Measurements from ENCODE around the gene C1QTNF12.
A peak's percentile ranks its signal among the peaks of the same experiment; 100 is the strongest.

C1QTNF12 gene

DNA sequence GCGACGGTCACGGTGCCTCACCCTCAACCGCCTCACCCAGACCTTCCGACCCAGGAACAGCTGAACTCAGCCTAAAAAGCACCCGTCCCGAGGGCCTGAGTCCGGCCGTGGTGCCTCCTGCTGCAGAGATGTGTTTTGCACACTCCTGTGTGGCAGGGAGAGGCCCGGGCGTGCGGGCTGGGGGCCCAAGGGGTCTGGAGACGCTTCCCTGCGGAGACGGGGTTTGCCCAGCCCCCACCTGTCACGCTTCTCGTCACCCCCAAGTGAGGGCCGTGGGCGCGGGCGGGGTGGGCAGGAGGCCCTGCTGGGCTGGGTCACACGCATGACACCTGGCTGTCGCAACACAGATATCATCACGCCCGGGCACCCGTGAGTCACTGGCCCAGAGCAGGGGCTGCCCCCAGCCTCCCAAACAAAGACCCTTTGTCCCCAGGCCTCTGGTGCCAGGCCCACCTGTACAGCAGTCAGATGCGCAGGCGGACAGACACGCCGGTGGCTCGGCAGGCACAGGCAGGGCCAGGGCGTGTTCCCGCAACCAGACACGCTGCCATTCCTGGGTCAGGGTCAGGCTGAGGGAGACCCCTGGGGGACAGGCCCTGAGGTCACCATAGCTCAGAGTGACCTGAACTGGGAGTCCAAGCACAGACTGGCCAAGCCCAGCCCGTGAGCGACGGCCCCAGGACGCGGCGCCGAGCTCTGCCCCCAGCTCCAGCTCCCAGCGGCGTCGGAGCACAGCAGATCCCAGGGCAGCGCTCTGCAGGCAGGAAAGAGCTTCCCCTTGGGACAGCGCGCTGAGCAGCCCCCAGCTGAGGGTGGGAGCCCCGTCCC lies 8.4 kb downstream of the C1QTNF12 start:
- H3K27me3 ChIP-seq (ENCODE audit: insufficient read depth, poor library complexity, severe bottlenecking): no peaks in the 10 kb centered on the region
- H3K4me1 ChIP-seq (ENCODE audit: insufficient read depth, poor library complexity, severe bottlenecking): peaks cover 10% of the 10 kb centered on the region
- peaks cover 6% of the 10 kb centered on the region for H3K36me3 ChIP-seq (ENCODE audit: low read depth)
- DNase-seq (ENCODE audit: low spot score) (no peak), ATAC-seq (ENCODE audit: low read depth) (peak; percentile 13)
- TF ChIP-seq, protein P1, sequence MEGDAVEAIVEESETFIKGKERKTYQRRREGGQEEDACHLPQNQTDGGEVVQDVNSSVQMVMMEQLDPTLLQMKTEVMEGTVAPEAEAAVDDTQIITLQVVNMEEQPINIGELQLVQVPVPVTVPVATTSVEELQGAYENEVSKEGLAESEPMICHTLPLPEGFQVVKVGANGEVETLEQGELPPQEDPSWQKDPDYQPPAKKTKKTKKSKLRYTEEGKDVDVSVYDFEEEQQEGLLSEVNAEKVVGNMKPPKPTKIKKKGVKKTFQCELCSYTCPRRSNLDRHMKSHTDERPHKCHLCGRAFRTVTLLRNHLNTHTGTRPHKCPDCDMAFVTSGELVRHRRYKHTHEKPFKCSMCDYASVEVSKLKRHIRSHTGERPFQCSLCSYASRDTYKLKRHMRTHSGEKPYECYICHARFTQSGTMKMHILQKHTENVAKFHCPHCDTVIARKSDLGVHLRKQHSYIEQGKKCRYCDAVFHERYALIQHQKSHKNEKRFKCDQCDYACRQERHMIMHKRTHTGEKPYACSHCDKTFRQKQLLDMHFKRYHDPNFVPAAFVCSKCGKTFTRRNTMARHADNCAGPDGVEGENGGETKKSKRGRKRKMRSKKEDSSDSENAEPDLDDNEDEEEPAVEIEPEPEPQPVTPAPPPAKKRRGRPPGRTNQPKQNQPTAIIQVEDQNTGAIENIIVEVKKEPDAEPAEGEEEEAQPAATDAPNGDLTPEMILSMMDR (IDR thresholded peaks at IDR 0.05; ENCODE audit: poor library complexity, severe bottlenecking): no peak
- H3K4me3 ChIP-seq (ENCODE audit: severe bottlenecking): no peak overlapping the region
- H3K27ac ChIP-seq (ENCODE audit: poor library complexity, severe bottlenecking): peak overlapping the region; percentile 2
- no peaks in the 10 kb centered on the region for H3K9me3 ChIP-seq (ENCODE audit: severe bottlenecking)

- no peak for ATAC-seq (ENCODE audit: low read depth)
- TF ChIP-seq, protein P1 (IDR thresholded peaks at IDR 0.05; ENCODE audit: poor library complexity, severe bottlenecking): no peak
- Histone ChIP-seq H3K36me3 (ENCODE audit: low read depth) (peaks cover 6% of the 10 kb centered on the region), H3K27me3 (ENCODE audit: insufficient read depth, poor library complexity, severe bottlenecking) (no peaks in the 10 kb centered on the region), H3K27ac (ENCODE audit: poor library complexity, severe bottlenecking) (peak overlapping the region; percentile 2), H3K4me1 (ENCODE audit: insufficient read depth, poor library complexity, severe bottlenecking) (peaks cover 10% of the 10 kb centered on the region), H3K4me3 (ENCODE audit: severe bottlenecking) (no peak overlapping the region), H3K9me3 (ENCODE audit: severe bottlenecking) (no peaks in the 10 kb centered on the region)
- DNase-seq (ENCODE audit: low spot score): no peak
These were observed 9.3 kb downstream of the C1QTNF12 start for GRCh38 chr1:1236945-1237873.

GRCh38 chr1:1236176-1236763 lies 10.3 kb downstream of the C1QTNF12 start:
- H3K27ac ChIP-seq (ENCODE audit: poor library complexity, severe bottlenecking): no peak overlapping the region

DNA sequence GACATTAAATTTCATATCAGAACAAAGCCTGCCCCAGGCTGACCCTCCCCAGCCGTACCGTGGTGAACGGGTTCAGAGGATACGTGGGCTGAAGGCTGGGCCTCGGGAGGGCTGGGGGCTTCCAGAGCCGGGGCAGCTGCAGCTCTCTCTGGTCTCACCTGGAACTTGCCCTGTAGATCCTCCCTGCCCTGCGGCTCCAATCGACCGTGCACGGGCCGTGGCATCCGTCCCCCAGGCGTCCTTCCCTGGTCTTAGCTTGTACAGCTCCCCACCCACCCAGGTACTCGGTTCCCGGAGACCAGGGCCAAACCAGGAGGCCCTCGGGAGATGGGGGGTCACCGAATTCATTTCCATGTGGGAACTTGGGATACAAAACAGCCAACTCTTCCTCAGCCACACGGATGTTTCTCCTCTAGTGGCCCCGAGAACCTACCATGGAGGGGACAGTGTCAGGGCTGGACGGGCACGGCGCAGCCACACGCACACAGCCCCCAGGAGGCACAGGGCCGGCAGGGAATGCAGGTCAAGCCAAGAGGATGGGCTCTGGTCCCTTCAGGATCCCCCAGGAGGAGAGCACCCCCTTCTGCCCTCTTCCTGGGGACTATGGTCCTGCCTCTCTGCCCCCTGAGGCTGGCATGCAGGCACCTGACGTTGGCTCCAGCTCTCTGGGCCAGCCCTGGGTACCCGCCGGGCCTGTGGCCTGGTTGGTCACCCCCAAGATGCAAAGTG lies 11.3 kb downstream of the C1QTNF12 start:
- no peaks in the 10 kb centered on the region for H3K27me3 ChIP-seq (ENCODE audit: insufficient read depth, poor library complexity, severe bottlenecking)
- no peak overlapping the region for H3K4me3 ChIP-seq (ENCODE audit: severe bottlenecking)
- TF ChIP-seq, protein P1 (IDR thresholded peaks at IDR 0.05; ENCODE audit: poor library complexity, severe bottlenecking): no peak
- H3K9me3 ChIP-seq (ENCODE audit: severe bottlenecking): no peaks in the 10 kb centered on the region
- H3K36me3 ChIP-seq (ENCODE audit: low read depth): peaks cover 6% of the 10 kb centered on the region
- H3K4me1 ChIP-seq (ENCODE audit: insufficient read depth, poor library complexity, severe bottlenecking): peaks cover 10% of the 10 kb centered on the region
- ATAC-seq (ENCODE audit: low read depth) (no peak), DNase-seq (ENCODE audit: low spot score) (no peak)
- no peak overlapping the region for H3K27ac ChIP-seq (ENCODE audit: poor library complexity, severe bottlenecking)

More at GRCh38 chr1:1236176-1236763, 10.3 kb downstream of the C1QTNF12 start:
- DNase-seq (ENCODE audit: low spot score): no peak
- H3K4me3 ChIP-seq (ENCODE audit: severe bottlenecking): no peak overlapping the region
- H3K9me3 ChIP-seq (ENCODE audit: severe bottlenecking): no peaks in the 10 kb centered on the region
- no peaks in the 10 kb centered on the region for H3K27me3 ChIP-seq (ENCODE audit: insufficient read depth, poor library complexity, severe bottlenecking)
- peaks cover 6% of the 10 kb centered on the region for H3K36me3 ChIP-seq (ENCODE audit: low read depth)
- H3K4me1 ChIP-seq (ENCODE audit: insufficient read depth, poor library complexity, severe bottlenecking): peaks cover 10% of the 10 kb centered on the region
- ATAC-seq (ENCODE audit: low read depth): no peak
- TF ChIP-seq, protein P1 (IDR thresholded peaks at IDR 0.05; ENCODE audit: poor library complexity, severe bottlenecking): no peak
